HG03354 (cell line): ENCODE data around the gene LAMB4.

Experiments used
- ATAC-seq: cut with Tn5 transposase; IDR thresholded peaks from one replicate; pipeline ENCODE4 v1.9.1; 2021; ENCODE audit warnings: mild to moderate bottlenecking; ENCODE audit not compliant: unreplicated experiment, poor library complexity, severe bottlenecking

LAMB4 gene

GRCh38 chr7:108002726-108003598, 127.2 kb downstream of the LAMB4 start, which contains the start of gene LAMB1:
TSS of gene LAMB1 (minus strand) at chr7:108003161. CDS start at chr7:108002885, 276 bp downstream.
- no peak for ATAC-seq

GRCh38 chr7:108001764-108002725, 128.1 kb downstream of the LAMB4 start:
- no peak for ATAC-seq

- no peak for ATAC-seq
Observed at GRCh38 chr7:108000875-108001763, 129.0 kb downstream of the LAMB4 start.

- no peak for ATAC-seq
Observed at GRCh38 chr7:107999779-108000560, 130.2 kb downstream of the LAMB4 start.

GRCh38 chr7:107998660-107999480, 131.3 kb downstream of the LAMB4 start:
- ATAC-seq: no peak

- no peak for ATAC-seq
Observed at GRCh38 chr7:107998150-107998549, 132.0 kb downstream of the LAMB4 start.

- no peak for ATAC-seq
Observed at GRCh38 chr7:107996072-107996882, 133.9 kb downstream of the LAMB4 start.

GRCh38 chr7:107995184-107996071, 134.7 kb downstream of the LAMB4 start:
- ATAC-seq: no peak

- ATAC-seq: no peak
Observed at GRCh38 chr7:107994421-107995030, 135.6 kb downstream of the LAMB4 start.

GRCh38 chr7:107993891-107994291, 136.3 kb downstream of the LAMB4 start:
- no peak for ATAC-seq

GRCh38 chr7:107989618-107990373, 140.4 kb downstream of the LAMB4 start:
- no peak for ATAC-seq

- ATAC-seq: no peak
Observed at GRCh38 chr7:107982918-107983389, 147.2 kb downstream of the LAMB4 start.

- ATAC-seq: no peak
Observed at GRCh38 chr7:107982042-107982840, 147.9 kb downstream of the LAMB4 start.

GRCh38 chr7:107981466-107981865, 148.7 kb downstream of the LAMB4 start:
- ATAC-seq: no peak
